ENCODE data around the gene ST7.

DNA sequence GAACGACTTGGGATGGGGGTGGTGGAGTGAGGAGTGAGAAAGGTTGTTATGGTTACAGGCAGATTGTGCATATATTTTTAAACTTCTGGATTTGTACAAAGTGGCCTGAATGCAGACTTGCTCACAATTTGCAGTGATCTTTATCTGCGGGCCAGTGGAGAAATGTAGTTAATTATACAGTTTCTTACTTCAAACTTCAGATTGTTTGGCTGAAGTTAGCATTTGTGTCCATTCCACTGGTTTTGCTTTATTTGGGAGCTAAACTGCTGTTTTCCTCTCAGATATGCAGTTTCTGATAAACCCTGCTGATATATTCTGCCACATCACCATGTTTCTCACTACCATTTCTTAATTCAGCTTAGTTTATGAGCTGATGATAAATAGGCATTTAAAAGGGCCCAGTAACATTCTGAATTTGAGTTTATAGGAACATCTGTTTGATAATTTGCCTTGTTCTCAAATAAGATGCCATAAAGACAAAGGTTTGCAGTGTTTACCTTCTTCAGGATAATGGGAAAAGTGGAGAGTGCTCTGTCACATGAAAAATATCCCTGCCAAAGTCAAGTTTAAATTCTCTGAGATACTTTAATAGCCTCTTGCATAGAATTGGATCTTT, 170.1 kb downstream of the ST7 start:
- TF ChIP-seq CBX1 (IDR thresholded peaks at IDR 0.05; ENCODE audit: low read depth) = no peak
- TF ChIP-seq ELF4 (CRISPR knock-in tag; IDR thresholded peaks at IDR 0.05; ENCODE audit: borderline replicate concordance) = no peak
- TF ChIP-seq ZNF207 (IDR thresholded peaks at IDR 0.05; ENCODE audit: borderline replicate concordance) = no peak
- no peak for TF ChIP-seq EP300 (IDR thresholded peaks at IDR 0.05; ENCODE audit: low read depth in 2 of 2, low read length in 2 of 2)
- no peak for TF ChIP-seq EP300 (CRISPR knock-in tag; IDR thresholded peaks at IDR 0.05; ENCODE audit: borderline replicate concordance)
- no peak for TF ChIP-seq CTCF (CRISPR knock-in tag; IDR thresholded peaks at IDR 0.05)
- TF ChIP-seq HNRNPL (IDR thresholded peaks at IDR 0.05; ENCODE audit: low read depth, low read length) = no peak
- TF ChIP-seq POLR2A (IDR thresholded peaks at IDR 0.05; ENCODE audit: insufficient read depth in 1 of 2, low read depth in 2 of 2, low read length in 2 of 2) = no peak
- no peak for TF ChIP-seq BCLAF1 (IDR thresholded peaks at IDR 0.05)
- no peak for TF ChIP-seq SRF (IDR thresholded peaks at IDR 0.05; ENCODE audit: low read depth, low read length)
- TF ChIP-seq ELF1 (CRISPR knock-in tag; IDR thresholded peaks at IDR 0.05) = no peak
- TF ChIP-seq, protein P1, sequence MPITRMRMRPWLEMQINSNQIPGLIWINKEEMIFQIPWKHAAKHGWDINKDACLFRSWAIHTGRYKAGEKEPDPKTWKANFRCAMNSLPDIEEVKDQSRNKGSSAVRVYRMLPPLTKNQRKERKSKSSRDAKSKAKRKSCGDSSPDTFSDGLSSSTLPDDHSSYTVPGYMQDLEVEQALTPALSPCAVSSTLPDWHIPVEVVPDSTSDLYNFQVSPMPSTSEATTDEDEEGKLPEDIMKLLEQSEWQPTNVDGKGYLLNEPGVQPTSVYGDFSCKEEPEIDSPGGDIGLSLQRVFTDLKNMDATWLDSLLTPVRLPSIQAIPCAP (CRISPR knock-in tag; IDR thresholded peaks at IDR 0.05; ENCODE audit: low read depth) = no peak
